Mononuclear cell (primary cell): ENCODE results near the gene TGFBR2. TPM values are rescaled to one million over a fixed set of nuclear protein-coding genes. Genes with fewer than 3 reads are reported as not detected.
"Not testable (repeated sequence)": the region's sequence is repeated elsewhere in the genome, so short reads cannot be mapped to it uniquely, and the experiment has no call there.

Experiments used
- H3K27me3 ChIP-seq: 2 replicates; pipeline ENCODE4 v1.6.0; 2011; ENCODE audit warnings: low read length, control low read depth; ENCODE audit not compliant: insufficient read depth
- H3K4me1 ChIP-seq: 2 replicates; pipeline ENCODE4 v1.5.1; 2011; ENCODE audit warnings: mild to moderate bottlenecking, low read length, control low read depth; ENCODE audit not compliant: insufficient read depth
- H3K4me3 ChIP-seq: 2 replicates; pipeline ENCODE4 v1.5.1; 2011; ENCODE audit warnings: mild to moderate bottlenecking, low read length, moderate library complexity
- H3K9me3 ChIP-seq: 2 replicates; pipeline ENCODE4 v1.5.1; 2011; ENCODE audit warnings: low read depth, mild to moderate bottlenecking, control low read depth, low read length
- total RNA-seq: library from RNA; depleted of rRNA; stranded (reverse); fragments of >200 nt; gene quantifications from one replicate; pipeline ENCODE4 v1.2.3, GENCODE V29; 2012

Gene TGFBR2
- total RNA-seq, 1 donor = 209 TPM

- Histone ChIP-seq H3K4me1 (peaks cover 69% of the 10 kb centered on the region), H3K4me3 (no peak overlapping the region), H3K27me3 (no peaks in the 10 kb centered on the region), H3K9me3 (no peaks in the 10 kb centered on the region)
Measured at GRCh38 chr3:30662836-30663235, 56.4 kb downstream of the TGFBR2 start.

DNA sequence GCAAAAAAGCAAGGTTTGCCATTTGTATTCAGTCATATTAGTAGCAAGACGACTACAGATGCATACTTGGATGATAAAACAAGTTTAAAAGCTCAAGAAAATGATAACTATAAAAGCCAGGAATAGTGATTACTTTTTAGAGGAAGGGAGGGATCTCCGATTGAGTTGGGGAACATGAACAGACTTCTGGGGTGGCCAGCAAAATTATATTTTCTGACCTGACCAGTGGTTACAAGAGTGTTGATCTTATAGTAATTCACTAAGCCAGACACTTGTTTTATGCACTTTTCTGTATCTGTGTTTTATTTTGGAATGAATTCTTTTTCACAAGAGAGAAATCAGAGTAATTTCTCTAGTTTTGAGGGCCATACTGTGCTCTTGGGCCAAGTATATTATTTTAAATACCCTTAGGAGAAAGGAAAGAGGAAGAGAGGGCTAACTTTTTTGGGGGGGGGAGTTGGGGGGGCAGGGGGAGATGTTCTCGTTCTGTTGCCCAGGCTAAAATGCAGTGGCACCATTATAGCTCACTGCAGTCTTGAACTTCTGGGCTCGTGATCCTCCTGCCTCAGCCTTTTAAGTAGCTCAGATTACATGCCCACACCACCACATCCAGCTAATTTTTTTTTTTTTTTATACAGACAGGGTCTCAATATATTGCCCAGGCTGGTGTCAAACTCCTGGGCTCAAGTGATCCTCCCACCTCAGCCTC lies 57.3 kb downstream of the TGFBR2 start:
- no peak overlapping the region for H3K4me3 ChIP-seq
- no peaks in the 10 kb centered on the region for H3K27me3 ChIP-seq
- H3K4me1 ChIP-seq = peaks cover 65% of the 10 kb centered on the region
- H3K9me3 ChIP-seq = no peaks in the 10 kb centered on the region

DNA sequence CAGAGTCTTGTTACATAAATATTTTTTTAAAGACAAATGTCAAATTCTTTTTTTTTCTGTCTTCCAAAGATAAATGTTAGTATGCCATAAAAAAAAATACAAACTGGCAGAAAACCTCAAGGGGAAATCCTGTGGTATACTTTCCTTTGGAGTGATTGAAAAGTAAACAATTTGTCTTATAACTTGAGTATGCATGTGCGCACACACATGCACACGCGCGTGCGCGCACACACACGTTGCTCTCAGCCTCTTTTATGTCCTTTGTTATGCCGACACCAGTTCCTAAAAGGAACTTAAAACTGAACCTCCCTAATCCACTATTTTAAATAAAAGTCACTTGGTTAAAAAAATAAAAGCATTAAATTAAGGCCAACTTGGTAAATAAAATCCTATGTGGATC lies 58.1 kb downstream of the TGFBR2 start:
- H3K27me3 ChIP-seq = no peaks in the 10 kb centered on the region
- H3K4me3 ChIP-seq = no peak overlapping the region
- H3K4me1 ChIP-seq = peaks cover 57% of the 10 kb centered on the region
- no peaks in the 10 kb centered on the region for H3K9me3 ChIP-seq

GRCh38 chr3:30664884-30665283 lies 58.5 kb downstream of the TGFBR2 start:
- H3K4me3 ChIP-seq = no peak overlapping the region
- peaks cover 53% of the 10 kb centered on the region for H3K4me1 ChIP-seq
- H3K27me3 ChIP-seq = no peaks in the 10 kb centered on the region
- H3K9me3 ChIP-seq = no peaks in the 10 kb centered on the region

DNA sequence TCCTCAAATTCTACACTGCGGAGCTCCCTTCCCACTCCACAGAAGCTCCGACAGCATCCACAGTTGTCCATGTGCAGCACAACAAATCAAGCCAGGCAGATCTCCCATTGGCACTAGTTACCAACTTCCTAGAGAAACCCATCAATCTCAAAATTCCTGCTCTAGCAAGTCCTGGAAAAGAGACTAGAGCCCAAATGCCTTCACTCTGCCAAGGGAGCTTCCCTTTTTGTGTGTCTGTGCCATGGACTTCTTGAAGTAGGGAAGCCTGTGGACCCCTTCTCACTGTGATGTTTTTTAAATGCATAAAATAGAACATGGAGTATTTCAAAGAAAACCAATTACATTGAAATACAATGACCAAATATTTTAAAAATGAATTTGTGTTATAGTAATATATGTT lies 59.1 kb downstream of the TGFBR2 start:
- no peaks in the 10 kb centered on the region for H3K27me3 ChIP-seq
- no peaks in the 10 kb centered on the region for H3K9me3 ChIP-seq
- peaks cover 53% of the 10 kb centered on the region for H3K4me1 ChIP-seq
- H3K4me3 ChIP-seq = no peak overlapping the region

GRCh38 chr3:30666572-30667279 lies 60.3 kb downstream of the TGFBR2 start:
- no peaks in the 10 kb centered on the region for H3K27me3 ChIP-seq
- H3K9me3 ChIP-seq = no peaks in the 10 kb centered on the region
- no peak overlapping the region for H3K4me3 ChIP-seq
- peaks cover 43% of the 10 kb centered on the region for H3K4me1 ChIP-seq

DNA sequence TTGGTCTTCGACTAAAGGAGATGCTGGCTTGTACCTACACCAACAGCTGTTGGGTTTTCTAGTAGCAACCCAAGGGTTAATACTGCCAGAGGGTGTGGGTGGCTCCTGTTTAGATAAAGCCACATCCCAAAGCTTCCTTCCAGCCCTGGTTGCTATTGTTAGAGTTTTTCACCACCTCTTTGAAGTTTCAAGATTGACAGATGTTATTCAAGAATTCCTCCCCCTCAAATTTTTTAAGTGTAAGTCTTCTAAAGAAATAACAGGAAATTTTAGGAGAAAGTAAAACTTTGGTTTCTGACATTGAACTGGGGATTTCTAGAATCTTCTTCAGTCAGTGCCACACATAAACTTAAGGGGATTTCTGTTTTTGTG lies 60.9 kb downstream of the TGFBR2 start:
- Histone ChIP-seq H3K4me1 (peaks cover 46% of the 10 kb centered on the region), H3K27me3 (no peaks in the 10 kb centered on the region), H3K4me3 (no peak overlapping the region), H3K9me3 (no peaks in the 10 kb centered on the region)

- H3K4me1 ChIP-seq = peaks cover 53% of the 10 kb centered on the region
- no peaks in the 10 kb centered on the region for H3K27me3 ChIP-seq
- no peaks in the 10 kb centered on the region for H3K9me3 ChIP-seq
- H3K4me3 ChIP-seq = no peak overlapping the region
Measured at GRCh38 chr3:30668051-30668609, 61.7 kb downstream of the TGFBR2 start.

- H3K4me3 ChIP-seq, H3K27me3 ChIP-seq, H3K9me3 ChIP-seq: not testable (repeated sequence)
- H3K4me1 ChIP-seq = peaks cover 49% of the 10 kb centered on the region
Measured at GRCh38 chr3:30669360-30669934, 63.0 kb downstream of the TGFBR2 start.

GRCh38 chr3:30670292-30670691 lies 63.9 kb downstream of the TGFBR2 start:
- H3K4me1 ChIP-seq = peaks cover 47% of the 10 kb centered on the region
- no peaks in the 10 kb centered on the region for H3K27me3 ChIP-seq
- H3K9me3 ChIP-seq = no peaks in the 10 kb centered on the region
- H3K4me3 ChIP-seq = no peak overlapping the region

DNA sequence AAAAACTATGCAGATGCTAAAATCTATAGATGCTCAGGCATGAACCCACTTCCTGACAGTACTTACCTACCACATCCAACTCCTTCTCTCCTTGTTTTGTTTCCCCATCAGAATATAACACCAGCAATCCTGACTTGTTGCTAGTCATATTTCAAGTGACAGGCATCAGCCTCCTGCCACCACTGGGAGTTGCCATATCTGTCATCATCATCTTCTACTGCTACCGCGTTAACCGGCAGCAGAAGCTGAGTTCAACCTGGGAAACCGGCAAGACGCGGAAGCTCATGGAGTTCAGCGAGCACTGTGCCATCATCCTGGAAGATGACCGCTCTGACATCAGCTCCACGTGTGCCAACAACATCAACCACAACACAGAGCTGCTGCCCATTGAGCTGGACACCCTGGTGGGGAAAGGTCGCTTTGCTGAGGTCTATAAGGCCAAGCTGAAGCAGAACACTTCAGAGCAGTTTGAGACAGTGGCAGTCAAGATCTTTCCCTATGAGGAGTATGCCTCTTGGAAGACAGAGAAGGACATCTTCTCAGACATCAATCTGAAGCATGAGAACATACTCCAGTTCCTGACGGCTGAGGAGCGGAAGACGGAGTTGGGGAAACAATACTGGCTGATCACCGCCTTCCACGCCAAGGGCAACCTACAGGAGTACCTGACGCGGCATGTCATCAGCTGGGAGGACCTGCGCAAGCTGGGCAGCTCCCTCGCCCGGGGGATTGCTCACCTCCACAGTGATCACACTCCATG lies 65.3 kb downstream of the TGFBR2 start:
- Histone ChIP-seq H3K4me1 (peaks cover 43% of the 10 kb centered on the region), H3K27me3 (no peaks in the 10 kb centered on the region), H3K4me3 (no peak overlapping the region), H3K9me3 (no peaks in the 10 kb centered on the region)

GRCh38 chr3:30672287-30672735 lies 65.9 kb downstream of the TGFBR2 start:
- Histone ChIP-seq H3K4me1 (peaks cover 37% of the 10 kb centered on the region), H3K4me3 (no peak overlapping the region), H3K27me3 (no peaks in the 10 kb centered on the region), H3K9me3 (no peaks in the 10 kb centered on the region)

GRCh38 chr3:30672959-30673358 lies 66.6 kb downstream of the TGFBR2 start:
- Histone ChIP-seq H3K4me3 (no peak overlapping the region), H3K27me3 (no peaks in the 10 kb centered on the region), H3K4me1 (peaks cover 36% of the 10 kb centered on the region), H3K9me3 (no peaks in the 10 kb centered on the region)

- no peaks in the 10 kb centered on the region for H3K9me3 ChIP-seq
- no peaks in the 10 kb centered on the region for H3K27me3 ChIP-seq
- no peak overlapping the region for H3K4me3 ChIP-seq
- peaks cover 33% of the 10 kb centered on the region for H3K4me1 ChIP-seq
Measured at GRCh38 chr3:30673425-30674341, 67.3 kb downstream of the TGFBR2 start.
